NCI-H82 treated with DMSO at 0.1 percent for 48 hours (cell line): ENCODE data around the gene KLK8.

ENCODE experiments used
- DNase-seq: peaks from one replicate; lab custom pipeline; 2025; ENCODE audit not compliant: unreplicated experiment; lab: John Stamatoyannopoulos, UW

Gene KLK8

DNA sequence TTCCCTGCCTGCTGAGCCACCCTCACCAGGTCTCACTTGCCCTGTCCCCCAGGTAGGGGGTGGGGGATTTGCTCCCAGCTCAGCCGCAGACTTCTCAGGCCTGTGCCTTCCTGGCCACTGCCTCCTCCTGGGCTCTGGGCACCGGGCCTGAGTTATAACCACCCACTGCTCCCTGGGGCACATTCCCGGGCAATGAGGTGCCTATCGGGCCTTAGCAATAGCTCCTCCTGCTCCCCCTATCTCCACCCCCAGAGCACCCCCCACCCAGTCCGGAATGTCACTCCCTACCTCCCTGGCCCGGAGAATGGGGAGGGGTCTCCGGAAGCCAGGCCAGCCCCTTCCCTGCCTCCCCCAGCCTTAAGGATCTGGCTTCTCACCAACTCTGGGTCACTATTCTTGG lies 48.5 kb downstream of the KLK8 start, which contains the start of gene KLK5:
Gene KLK5 (minus strand): TSS at position 129 of the 400 bp plus-strand sequence. CDS start 381 bp downstream, outside the sequence.
- no peak for DNase-seq

GRCh38 chr19:50949861-50950260 lies 51.5 kb downstream of the KLK8 start:
- DNase-seq = no peak

- no peak for DNase-seq
Observed at GRCh38 chr19:50947123-50947522, 54.3 kb downstream of the KLK8 start.
